GM13977 (cell line): ENCODE results near the gene CACNA1C.

Source experiments
- DNase-seq: peaks from one replicate; pipeline ENCODE4 v3.0.0; 2012; ENCODE audit warnings: low spot score
- in situ Hi-C: fragments of 300-500 bp; cut with MboI; formaldehyde crosslinking; loops from one replicate; pipeline ENCODE4 v1.12.0; 2022; ENCODE audit warnings: low sequenced_read_pairs, low pct_unique_long_range_greater_than_20kb, mixed read lengths, inconsistent platforms; ENCODE audit not compliant: unreplicated experiment
- TF ChIP-seq, protein P1 (sequence below): IDR thresholded peaks from 2 replicates; pipeline ENCODE4 v1.5.1; 2012; ENCODE audit warnings: mild to moderate bottlenecking, control low read depth; ENCODE audit not compliant: insufficient read depth; ENCODE audit errors: extremely low read depth, missing control alignments

Gene CACNA1C

DNA sequence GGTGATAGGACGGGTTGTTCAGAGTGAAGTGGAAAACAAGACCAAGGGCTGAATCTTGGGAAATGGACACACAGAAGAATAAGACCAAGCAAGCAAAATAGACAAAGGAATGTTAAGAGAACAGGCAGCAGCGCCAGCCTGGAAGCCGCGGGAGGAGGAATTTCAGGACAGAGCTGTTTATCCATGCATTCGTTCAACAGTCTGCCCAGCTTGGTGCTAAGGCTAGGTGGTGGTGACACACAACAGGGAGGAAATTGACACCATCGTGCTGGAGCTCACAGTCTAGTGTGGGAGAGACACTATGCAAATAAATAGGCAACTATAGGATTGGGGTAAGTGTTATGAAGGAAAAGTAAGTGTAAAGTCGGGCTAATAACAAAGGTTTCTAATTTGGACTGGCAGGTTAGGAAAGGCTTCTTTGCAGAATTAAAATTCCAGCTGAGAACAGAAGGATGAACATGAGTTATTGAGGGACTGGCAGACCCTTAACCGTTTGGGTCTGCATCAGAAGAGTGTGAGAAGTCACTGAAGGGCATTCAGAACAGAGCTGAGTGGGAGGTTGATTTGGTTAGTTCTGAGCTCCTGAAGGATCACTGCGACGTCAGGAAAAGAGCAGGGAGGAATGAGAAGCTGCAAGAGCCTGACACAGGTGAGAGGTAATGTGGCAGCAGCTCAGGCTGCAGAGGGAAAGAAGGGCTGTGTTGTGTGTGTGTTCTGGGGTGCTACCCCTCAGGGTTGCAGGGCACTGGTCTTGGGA lies 499.4 kb downstream of the CACNA1C start:
- in situ Hi-C loops = no loop called here
- DNase-seq = no peak
- TF ChIP-seq, protein P1, sequence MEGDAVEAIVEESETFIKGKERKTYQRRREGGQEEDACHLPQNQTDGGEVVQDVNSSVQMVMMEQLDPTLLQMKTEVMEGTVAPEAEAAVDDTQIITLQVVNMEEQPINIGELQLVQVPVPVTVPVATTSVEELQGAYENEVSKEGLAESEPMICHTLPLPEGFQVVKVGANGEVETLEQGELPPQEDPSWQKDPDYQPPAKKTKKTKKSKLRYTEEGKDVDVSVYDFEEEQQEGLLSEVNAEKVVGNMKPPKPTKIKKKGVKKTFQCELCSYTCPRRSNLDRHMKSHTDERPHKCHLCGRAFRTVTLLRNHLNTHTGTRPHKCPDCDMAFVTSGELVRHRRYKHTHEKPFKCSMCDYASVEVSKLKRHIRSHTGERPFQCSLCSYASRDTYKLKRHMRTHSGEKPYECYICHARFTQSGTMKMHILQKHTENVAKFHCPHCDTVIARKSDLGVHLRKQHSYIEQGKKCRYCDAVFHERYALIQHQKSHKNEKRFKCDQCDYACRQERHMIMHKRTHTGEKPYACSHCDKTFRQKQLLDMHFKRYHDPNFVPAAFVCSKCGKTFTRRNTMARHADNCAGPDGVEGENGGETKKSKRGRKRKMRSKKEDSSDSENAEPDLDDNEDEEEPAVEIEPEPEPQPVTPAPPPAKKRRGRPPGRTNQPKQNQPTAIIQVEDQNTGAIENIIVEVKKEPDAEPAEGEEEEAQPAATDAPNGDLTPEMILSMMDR = no peak

DNA sequence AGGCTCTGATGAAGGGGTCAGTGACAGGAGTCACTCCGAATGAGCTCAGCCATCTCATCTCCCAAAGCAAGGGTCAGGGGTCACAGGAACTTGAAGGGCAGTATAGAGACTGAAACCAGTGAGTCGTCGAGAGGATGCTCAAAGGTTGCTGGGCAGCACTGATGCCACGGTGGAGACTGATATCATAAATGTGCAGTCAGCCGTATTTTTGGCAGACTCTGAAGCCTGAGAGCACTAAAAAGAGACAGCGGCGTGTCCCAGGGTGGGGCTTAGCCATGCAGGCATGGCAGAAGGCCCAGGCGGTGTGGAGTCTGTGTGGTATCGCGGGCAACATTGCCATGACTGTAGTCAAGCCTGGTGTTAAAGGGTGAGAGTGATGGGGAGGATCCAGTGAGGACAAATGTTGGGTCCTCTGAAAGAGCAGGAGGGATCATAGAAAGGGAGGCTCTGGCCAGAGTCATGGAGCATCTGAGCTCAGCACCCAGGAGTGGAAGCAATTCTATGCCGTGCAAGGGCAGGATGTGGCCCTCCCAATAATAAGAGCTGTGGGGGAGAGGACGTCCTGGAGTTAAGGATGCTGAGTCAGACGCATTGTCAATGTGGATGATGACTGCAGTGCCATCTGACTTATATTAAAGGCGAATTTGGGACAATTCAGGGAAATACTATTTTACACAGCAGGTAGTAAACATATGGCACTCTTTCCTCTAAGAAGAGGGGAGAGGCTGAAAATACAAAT lies 500.8 kb downstream of the CACNA1C start:
- in situ Hi-C loops = no loop called here
- TF ChIP-seq, protein P1 = no peak
- DNase-seq = no peak

DNA sequence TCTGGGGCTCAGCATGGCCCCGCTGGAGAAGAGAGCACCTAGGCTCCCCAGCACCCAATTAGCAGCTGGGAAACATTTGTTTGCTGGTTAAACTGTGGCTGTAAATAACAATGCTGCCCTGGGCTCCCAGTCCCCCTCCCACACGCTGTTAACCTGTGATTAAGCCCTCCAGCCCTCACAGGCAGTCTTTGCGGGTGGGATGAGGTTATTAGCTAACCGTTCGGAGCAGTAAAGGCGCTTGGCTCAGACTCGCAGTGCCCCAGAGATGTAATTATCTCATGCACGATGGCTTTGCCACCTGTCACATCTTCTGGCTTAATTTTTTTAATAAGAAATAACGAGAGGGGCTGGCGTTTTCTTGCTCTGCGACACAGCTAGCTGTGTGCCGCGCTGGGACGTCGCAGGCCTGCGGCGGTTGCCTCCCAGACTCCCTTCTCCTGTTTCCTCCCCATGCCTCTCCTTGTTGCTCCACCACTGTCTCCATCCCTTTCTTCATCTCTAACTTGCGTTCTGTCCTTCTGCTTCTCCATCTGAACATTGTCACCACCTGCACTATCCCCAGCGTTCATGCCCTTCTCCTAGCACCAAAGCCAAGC lies 502.8 kb downstream of the CACNA1C start:
- in situ Hi-C loops = no loop called here
- TF ChIP-seq, protein P1 = no peak
- DNase-seq = no peak

DNA sequence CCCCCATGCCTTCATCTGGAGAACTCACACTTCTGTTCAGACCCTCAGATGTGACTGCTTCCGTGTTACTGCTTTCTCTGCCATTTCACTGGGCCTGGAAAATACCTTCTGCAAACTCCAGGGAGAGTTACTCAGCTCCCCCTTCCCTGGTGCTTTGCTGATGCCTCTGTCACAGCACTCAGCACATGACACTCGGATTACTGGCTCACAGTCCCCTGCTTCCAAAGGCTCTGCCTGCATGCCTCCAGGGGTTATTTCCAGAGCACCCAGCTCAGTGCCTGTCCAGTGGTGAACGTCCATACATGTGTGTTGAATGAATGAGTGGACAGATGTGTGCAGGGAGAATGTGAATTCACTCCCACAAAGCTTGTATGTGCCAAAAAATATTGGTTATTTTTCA lies 504.8 kb downstream of the CACNA1C start:
- in situ Hi-C loops = no loop called here
- DNase-seq = no peak
- TF ChIP-seq, protein P1 = no peak

DNA sequence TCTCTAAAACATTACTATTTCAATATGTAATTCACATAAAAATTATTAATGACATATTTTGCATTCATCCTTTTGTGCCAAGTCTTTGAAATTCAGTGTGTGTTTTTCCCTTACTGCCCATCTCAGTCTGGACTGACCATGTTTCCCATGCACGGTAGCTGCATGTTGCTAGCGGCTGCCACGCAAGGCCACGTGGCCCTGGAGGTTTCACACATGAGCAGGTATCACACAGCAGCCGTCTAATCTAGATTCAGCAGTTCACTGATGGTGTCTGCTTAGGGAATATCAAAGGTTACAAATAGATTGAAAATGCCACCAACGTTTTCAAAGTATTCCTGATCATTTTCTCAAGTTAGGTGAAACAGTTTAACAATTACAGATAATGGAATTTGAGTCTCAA lies 507.1 kb downstream of the CACNA1C start:
- TF ChIP-seq, protein P1 = no peak
- in situ Hi-C loops = no loop called here
- DNase-seq = no peak

DNA sequence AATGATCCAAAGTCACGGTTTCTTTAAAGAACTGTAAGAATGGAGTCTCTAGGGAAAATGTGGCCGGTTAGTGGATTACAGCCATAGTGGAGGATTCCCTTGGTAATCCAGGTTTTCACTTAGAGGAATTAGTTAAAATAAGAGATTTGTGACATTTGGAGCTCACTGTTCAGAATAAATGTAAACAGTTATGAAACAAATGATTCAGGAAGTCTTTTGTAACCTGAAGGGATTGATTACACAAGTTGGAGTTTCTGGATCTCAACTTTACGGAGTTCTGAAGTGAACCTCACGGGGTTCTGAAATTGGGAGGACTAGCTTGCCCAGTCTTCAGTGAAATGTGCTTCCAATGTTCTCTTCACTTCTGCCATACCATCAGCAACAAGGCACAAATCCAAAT lies 507.6 kb downstream of the CACNA1C start:
- in situ Hi-C loops = no loop called here
- no peak for DNase-seq
- TF ChIP-seq, protein P1 = no peak
